BLaER1 (cell line): ENCODE data around the gene HIPK4.

ENCODE experiments used
- H3K27ac ChIP-seq: shearing (Covaris generic); formaldehyde crosslinking; 2 replicates; pipeline ENCODE4 v1.8.1; 2022
- H3K27me3 ChIP-seq: shearing (Covaris generic); formaldehyde crosslinking; 2 replicates; pipeline ENCODE4 v1.8.1; 2022
- H3K36me3 ChIP-seq: shearing (Covaris generic); formaldehyde crosslinking; 2 replicates; pipeline ENCODE4 v1.8.1; 2022
- H3K4me1 ChIP-seq: shearing (Covaris generic); formaldehyde crosslinking; 2 replicates; pipeline ENCODE4 v1.8.1; 2022
- H3K4me2 ChIP-seq: shearing (Covaris generic); formaldehyde crosslinking; 2 replicates; pipeline ENCODE4 v1.8.1; 2022
- H3K4me3 ChIP-seq: shearing (Covaris generic); formaldehyde crosslinking; 2 replicates; pipeline ENCODE4 v1.8.1; 2022
- H3K9ac ChIP-seq: shearing (Covaris generic); formaldehyde crosslinking; 2 replicates; pipeline ENCODE4 v1.8.1; 2022
- H3K9me3 ChIP-seq: shearing (Covaris generic); formaldehyde crosslinking; 2 replicates; pipeline ENCODE4 v1.8.1; 2022
- H4K20me1 ChIP-seq: shearing (Covaris generic); formaldehyde crosslinking; 2 replicates; pipeline ENCODE4 v1.8.1; 2022
- Cebpa-rat ChIP-seq: shearing (Covaris generic); IDR thresholded peaks from 2 replicates; pipeline ENCODE4 v1.8.1; 2022

HIPK4 gene

DNA sequence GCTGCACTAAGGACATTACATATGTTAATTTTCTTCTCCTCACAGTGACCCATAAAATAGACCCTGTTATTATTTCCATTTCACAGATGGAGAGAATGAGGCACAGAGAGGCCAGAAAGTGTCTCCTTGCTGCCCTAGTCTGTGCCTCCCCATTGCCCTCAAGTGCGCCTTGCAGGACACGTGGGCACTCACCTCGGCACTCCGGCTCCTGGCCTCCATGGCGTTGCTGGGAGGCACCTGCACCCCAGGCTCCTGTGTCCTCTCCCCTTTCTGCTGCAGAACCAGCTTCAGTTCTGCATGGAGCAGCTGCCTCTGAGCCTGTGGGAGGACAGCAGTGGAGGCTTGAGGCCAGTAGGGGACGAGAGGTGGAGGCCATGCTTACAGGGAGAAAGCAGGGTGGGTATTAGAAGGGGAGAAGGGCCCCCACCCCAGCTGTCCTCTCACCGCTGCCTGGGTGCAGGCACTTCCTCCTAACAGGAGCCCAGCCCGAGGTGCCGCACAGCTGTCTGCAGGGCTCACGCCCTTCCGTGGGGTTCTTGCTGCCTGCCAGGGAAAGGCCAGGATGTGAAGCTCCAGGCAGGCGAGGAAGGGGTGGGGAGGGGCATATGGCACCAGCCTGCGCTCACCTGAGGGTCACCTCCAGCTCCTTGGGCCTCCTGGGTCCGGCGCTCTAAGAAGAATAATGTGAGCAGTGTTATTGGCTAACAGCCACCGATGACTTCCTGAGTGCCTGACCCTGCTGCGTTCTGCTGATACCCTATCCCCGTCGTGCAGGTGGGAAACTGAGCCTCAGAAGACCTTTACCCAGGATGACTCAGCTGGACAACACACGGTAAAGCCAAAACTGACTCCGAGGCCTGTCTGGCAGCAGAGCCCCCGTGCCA is 18.0 kb upstream of the HIPK4 start:
- Histone ChIP-seq H3K9ac (no peak overlapping the region), H4K20me1 (no peaks in the 10 kb centered on the region), H3K36me3 (peaks cover 6% of the 10 kb centered on the region; the same call in 1 of the 2 replicates), H3K4me3 (no peak overlapping the region), H3K27ac (no peak overlapping the region), H3K4me2 (peak overlapping the region; percentile 27), H3K27me3 (no peaks in the 10 kb centered on the region), H3K9me3 (no peaks in the 10 kb centered on the region), H3K4me1 (peaks cover 70% of the 10 kb centered on the region)
- no peak for TF ChIP-seq Cebpa-rat

DNA sequence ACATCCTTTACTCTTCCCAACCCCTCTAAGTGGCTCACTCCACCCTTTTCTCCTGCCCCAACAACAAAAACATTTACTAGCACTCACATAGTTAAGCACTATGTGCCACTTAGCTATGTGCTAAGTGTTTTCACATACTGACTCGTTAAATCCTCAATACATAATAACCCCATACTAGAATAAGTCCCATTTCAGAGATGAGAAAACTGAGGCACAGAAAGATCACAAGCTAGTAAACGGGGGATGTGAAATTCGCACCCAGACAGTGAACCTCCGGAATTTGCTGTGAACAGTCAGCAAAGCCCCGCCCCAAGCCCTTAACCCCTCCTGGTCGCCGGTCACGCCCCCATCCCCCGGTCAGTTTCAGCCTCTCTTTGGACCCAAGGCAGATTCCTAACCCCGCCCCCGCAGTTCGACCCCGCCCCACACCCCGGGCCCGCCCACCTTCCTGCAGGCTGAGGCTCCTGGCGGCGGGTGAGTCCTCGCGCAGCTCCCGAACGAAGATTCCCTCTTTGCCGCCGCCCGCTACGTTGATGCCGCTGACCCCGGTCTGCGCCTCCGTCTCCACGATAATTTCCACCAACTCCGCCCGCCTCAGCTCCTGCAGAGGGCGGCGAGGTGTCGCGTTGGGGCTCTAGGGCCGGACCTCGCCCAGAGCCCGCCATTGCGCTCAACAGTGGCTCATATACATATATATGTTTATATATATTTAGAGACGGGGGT is 13.4 kb upstream of the HIPK4 start:
- Histone ChIP-seq H3K27me3 (no peaks in the 10 kb centered on the region), H3K4me1 (peaks cover 29% of the 10 kb centered on the region), H3K27ac (no peak overlapping the region), H4K20me1 (no peaks in the 10 kb centered on the region), H3K36me3 (peaks cover 6% of the 10 kb centered on the region; the same call in 1 of the 2 replicates), H3K9ac (peak overlapping the region; percentile 71), H3K9me3 (no peaks in the 10 kb centered on the region), H3K4me3 (peak overlapping the region; percentile 74), H3K4me2 (peak overlapping the region; percentile 95)
- no peak for TF ChIP-seq Cebpa-rat

DNA sequence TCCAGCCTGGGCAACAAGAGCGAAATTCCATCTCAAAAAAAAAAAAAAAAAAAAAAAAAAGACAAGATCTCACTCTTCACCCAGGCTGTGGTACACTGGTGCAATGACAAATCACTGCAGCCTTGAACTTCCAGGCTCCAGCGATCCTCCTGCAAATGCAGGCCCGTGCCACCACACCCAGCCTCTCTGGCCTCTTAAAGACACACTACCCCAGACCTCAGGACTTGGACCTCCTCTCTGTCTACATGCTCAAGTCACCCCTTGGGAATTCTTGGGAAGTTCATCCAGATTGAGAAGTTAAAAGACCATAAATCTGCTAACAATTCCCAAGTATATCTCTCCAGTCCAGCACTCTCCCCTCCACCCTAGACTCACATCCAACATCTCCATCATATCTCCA is 10.6 kb upstream of the HIPK4 start:
- H3K27me3 ChIP-seq, result no peaks in the 10 kb centered on the region
- no peak for TF ChIP-seq Cebpa-rat

DNA sequence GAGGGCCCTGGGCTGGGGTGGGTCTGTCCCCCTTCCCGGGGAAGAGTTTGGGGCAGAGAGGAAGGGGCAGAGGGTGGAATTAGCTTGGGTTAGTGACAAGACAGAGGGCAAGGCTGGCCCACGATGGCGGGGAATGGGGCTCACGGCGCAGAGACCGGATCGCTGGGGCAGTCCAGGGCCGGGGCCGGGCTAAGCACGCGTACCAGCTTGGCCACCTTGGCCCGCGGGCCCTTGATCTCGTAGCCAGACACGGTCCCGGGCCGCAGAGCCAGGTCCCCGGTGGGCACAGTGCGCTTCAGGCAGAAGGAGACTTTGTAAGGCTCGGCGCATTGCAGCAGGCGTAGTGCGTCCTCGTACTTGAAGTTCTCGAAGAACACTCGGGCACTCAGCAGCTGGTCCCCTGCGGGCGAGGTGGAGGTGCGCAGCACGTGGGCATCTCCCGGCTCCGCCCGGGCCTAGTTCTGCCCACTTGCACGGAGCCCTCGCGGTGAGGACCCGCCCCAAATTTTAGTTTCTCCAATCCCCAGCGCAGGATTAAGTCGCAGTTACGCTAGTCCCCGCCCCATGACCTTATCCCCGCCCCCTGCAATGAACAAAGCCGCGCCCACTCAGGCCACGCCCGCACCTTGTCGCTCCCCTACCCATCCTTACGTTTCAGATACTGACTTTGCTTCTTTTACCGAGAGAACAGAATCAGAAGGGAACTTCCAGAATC is 8.6 kb upstream of the HIPK4 start:
- no peak for TF ChIP-seq Cebpa-rat
- H3K27me3 ChIP-seq, result no peaks in the 10 kb centered on the region
- H3K9ac ChIP-seq, result no peak overlapping the region
- H3K27ac ChIP-seq, result no peak overlapping the region
- no peaks in the 10 kb centered on the region for H4K20me1 ChIP-seq
- no peak overlapping the region for H3K4me3 ChIP-seq
- H3K36me3 ChIP-seq, result peaks cover 6% of the 10 kb centered on the region; the same call in 1 of the 2 replicates
- H3K4me1 ChIP-seq, result peaks cover 16% of the 10 kb centered on the region
- H3K9me3 ChIP-seq, result no peaks in the 10 kb centered on the region
- no peak overlapping the region for H3K4me2 ChIP-seq

More for the DNA sequence above, 10.6 kb upstream of the HIPK4 start:
- peaks cover 6% of the 10 kb centered on the region; the same call in 1 of the 2 replicates for H3K36me3 ChIP-seq
- H3K4me2 ChIP-seq, result no peak overlapping the region
- no peaks in the 10 kb centered on the region for H3K9me3 ChIP-seq
- H3K9ac ChIP-seq, result no peak overlapping the region
- H3K27ac ChIP-seq, result no peak overlapping the region
- H4K20me1 ChIP-seq, result no peaks in the 10 kb centered on the region
- H3K4me1 ChIP-seq, result peaks cover 20% of the 10 kb centered on the region
- no peak overlapping the region for H3K4me3 ChIP-seq

DNA sequence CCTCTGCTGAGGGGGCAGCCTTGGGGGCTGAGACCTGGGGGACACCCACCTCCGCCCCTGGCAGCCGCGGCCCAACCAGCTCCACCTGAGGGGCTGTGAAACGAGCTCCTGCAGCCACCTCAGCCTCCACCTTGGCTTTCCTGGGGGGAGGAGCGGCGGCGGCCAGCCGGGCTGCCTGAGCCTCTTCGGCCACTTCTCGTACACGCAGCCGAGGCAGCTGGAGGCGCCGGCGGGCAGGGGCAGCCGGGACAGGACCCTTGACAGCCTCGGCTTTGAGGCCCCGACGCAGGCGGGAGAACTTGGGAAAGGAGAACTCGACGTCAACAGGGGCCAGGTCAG is 7.6 kb upstream of the HIPK4 start:
- H3K4me3 ChIP-seq, result no peak overlapping the region
- H3K9me3 ChIP-seq, result no peaks in the 10 kb centered on the region
- H4K20me1 ChIP-seq, result no peaks in the 10 kb centered on the region
- peaks cover 8% of the 10 kb centered on the region; the same call in 1 of the 2 replicates for H3K4me1 ChIP-seq
- peaks cover 6% of the 10 kb centered on the region; the same call in 1 of the 2 replicates for H3K36me3 ChIP-seq
- no peaks in the 10 kb centered on the region for H3K27me3 ChIP-seq
- H3K9ac ChIP-seq, result no peak overlapping the region
- no peak overlapping the region for H3K27ac ChIP-seq
- TF ChIP-seq Cebpa-rat, result no peak
- H3K4me2 ChIP-seq, result no peak overlapping the region

DNA sequence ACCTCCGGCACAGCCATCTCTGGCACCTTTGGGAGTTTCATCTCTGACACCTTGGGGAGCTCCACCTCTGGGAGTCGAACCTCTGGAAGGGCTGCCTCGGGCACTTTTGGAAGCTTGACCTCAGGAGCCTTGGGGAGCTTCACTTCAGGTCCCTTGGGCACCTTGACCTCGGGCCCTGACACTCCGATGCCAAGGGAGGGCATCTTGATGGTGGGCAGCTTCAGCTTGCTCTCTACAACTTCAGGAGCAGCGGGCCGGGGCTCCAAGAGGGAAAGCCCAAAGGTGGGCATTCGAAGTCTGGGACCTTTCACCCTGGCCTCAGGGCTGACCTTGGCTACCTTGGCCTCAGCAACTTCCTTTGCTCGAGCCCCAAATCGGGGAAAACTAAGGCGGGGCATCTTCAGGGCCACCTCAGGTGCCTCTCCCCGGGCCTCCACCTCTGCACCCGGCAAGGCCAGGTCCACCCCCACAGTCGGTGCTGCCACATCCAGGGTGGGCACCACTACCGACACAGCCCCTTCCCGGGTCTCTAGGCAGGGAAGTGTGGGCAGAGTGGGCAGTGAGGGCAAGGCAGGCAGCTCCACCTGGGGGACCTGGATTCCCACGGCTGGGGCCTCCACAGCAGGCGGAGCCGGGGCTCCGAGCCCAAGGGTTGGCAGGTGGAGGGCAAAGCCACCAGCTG is 7.0 kb upstream of the HIPK4 start:
- no peak overlapping the region for H3K9ac ChIP-seq
- no peak overlapping the region for H3K4me2 ChIP-seq
- no peaks in the 10 kb centered on the region for H3K27me3 ChIP-seq
- no peak for TF ChIP-seq Cebpa-rat
- H3K9me3 ChIP-seq, result no peaks in the 10 kb centered on the region
- no peak overlapping the region for H3K4me3 ChIP-seq
- peaks cover 6% of the 10 kb centered on the region; the same call in 1 of the 2 replicates for H3K36me3 ChIP-seq
- H3K4me1 ChIP-seq, result peaks cover 8% of the 10 kb centered on the region; the same call in 1 of the 2 replicates
- no peak overlapping the region for H3K27ac ChIP-seq
- no peaks in the 10 kb centered on the region for H4K20me1 ChIP-seq

DNA sequence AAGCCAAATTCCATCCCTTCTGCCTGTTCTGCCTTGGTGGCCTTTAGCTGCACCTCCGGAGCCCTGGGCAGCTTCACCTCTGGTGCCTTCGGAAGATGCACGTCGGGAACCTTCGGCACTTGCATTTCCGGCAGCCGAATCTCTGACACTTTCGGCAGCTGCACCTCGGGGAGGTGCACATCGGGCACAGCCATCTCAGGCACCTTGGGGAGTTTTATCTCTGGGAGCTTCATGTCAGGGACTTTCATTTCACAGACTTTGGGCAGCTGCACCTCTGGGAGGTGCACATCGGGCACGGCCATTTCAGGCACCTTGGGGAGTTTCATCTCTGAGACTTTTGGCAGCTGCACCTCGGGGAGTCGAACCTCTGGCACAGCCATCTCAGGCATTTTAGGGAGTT is 6.0 kb upstream of the HIPK4 start:
- Histone ChIP-seq H3K27me3 (no peaks in the 10 kb centered on the region), H3K4me1 (peaks cover 8% of the 10 kb centered on the region; the same call in 1 of the 2 replicates), H4K20me1 (no peaks in the 10 kb centered on the region), H3K4me2 (no peak overlapping the region), H3K9me3 (no peaks in the 10 kb centered on the region), H3K9ac (no peak overlapping the region), H3K4me3 (no peak overlapping the region), H3K36me3 (peaks cover 6% of the 10 kb centered on the region; the same call in 1 of the 2 replicates), H3K27ac (no peak overlapping the region)
- no peak for TF ChIP-seq Cebpa-rat

DNA sequence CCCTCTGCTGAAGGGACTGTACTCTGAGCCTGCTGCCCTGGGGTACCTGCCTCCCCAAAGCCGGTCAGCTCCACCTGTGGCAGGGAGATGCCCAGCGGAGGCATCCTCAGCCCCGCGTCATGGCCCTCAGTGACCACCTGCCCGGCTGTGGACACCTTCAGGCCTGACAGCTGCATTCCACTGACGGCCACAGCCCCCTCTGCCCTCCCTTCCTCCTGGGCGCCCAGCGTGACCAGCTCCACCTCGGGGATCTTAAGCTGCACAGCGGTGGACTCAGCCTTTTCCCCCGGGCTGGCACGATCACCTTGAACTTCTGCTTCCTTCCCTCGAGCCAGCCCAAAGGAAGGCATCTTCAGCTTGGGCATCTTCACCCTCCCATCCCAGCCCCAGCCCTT is 4.8 kb upstream of the HIPK4 start:
- no peak overlapping the region for H3K4me3 ChIP-seq
- H3K9me3 ChIP-seq, result no peaks in the 10 kb centered on the region
- peaks cover 8% of the 10 kb centered on the region; the same call in 1 of the 2 replicates for H3K4me1 ChIP-seq
- H3K27me3 ChIP-seq, result no peaks in the 10 kb centered on the region
- H4K20me1 ChIP-seq, result no peaks in the 10 kb centered on the region
- no peak overlapping the region for H3K27ac ChIP-seq
- no peak overlapping the region for H3K4me2 ChIP-seq
- H3K36me3 ChIP-seq, result peaks cover 6% of the 10 kb centered on the region; the same call in 1 of the 2 replicates
- TF ChIP-seq Cebpa-rat, result no peak
- H3K9ac ChIP-seq, result no peak overlapping the region
